Measurements from ENCODE around the gene CAMK1D. TPM values are rescaled to one million over a fixed set of nuclear protein-coding genes. Genes with fewer than 3 reads are reported as not detected.

Gene CAMK1D
- total and polyA plus RNA-seq, 2 donors (not counting 3 experiments of a cell fraction or from before 2014, with no cell fraction given) = 0.37 to 4.2 TPM

- ChIA-PET POLR2A (interaction anchor here (0.6 kb wide), 1 partner anchor 927 kb away, joined by 7 read pairs; no protein-coding TSS in a partner anchor), CTCF (interaction anchor here (0.7 to 1.0 kb wide), 2 partner anchors 59 to 228 kb away, joined by 3 to 7 read pairs; no protein-coding TSS in a partner anchor)
- Histone ChIP-seq H3K27ac (ENCODE audit: insufficient read depth, low read depth, low read length) (no peak overlapping the region), H2AFZ (ENCODE audit: low read depth, low read length) (no peak overlapping the region), H3K4me3 (replicated peaks in 1 of 3; ENCODE audit: insufficient read depth in 1 of 3, low read depth in 1 of 3, low read length in 3 of 3) (no peak overlapping the region), H3K9ac (replicated peaks; ENCODE audit: extremely low read depth, insufficient read depth, low read length) (no peak overlapping the region), H3K27me3 (ENCODE audit: control insufficient read depth in 2 of 2, insufficient read depth in 2 of 2, low read length in 2 of 2) (no peaks in the 10 kb centered on the region), H3K9me1 (replicated peaks; ENCODE audit: control insufficient read depth, extremely low read depth, insufficient read depth, low read length) (no peaks in the 10 kb centered on the region), H4K20me1 (replicated peaks; ENCODE audit: control insufficient read depth, extremely low read depth, insufficient read depth, low read length) (no peaks in the 10 kb centered on the region), H3K79me2 (ENCODE audit: control insufficient read depth, insufficient read depth, low read length) (no peaks in the 10 kb centered on the region), H3K4me1 (ENCODE audit: control insufficient read depth, extremely low read depth, insufficient read depth, low read length) (no peaks in the 10 kb centered on the region), H3K36me3 (ENCODE audit: control insufficient read depth in 2 of 2, extremely low read depth in 1 of 2, insufficient read depth in 2 of 2, low read length in 2 of 2) (no peaks in the 10 kb centered on the region), H3K9me3 (replicated peaks; ENCODE audit: control insufficient read depth, insufficient read depth, low read length) (no peaks in the 10 kb centered on the region), H3K4me2 (ENCODE audit: insufficient read depth, low read length) (no peak overlapping the region)
- DNase-seq (ENCODE audit: low read depth, low spot score) (no peak), FAIRE-seq (no peak)
- dilution Hi-C loops (cut with MboI; ENCODE audit: extremely low pct_ligation_motif_present, low sequenced_read_pairs) = no loop called here
- intact Hi-C loops (cut with micrococcal nuclease) = no loop called here
- TF ChIP-seq EZH2 (IDR thresholded peaks at IDR 0.05; ENCODE audit: borderline replicate concordance, low read depth, low read length, severe bottlenecking) = no peak
- no peak for TF ChIP-seq JUN (IDR thresholded peaks at IDR 0.05; ENCODE audit: borderline replicate concordance, insufficient read depth, insufficient read length, low read depth)
- no peak for TF ChIP-seq CTCF (IDR thresholded peaks at IDR 0.05; ENCODE audit: extremely low read depth in 1 of 2, insufficient read depth in 1 of 2, low read depth in 1 of 2, low read length in 2 of 2)
- no peak for TF ChIP-seq POLR2AphosphoS5 (IDR thresholded peaks at IDR 0.05; ENCODE audit: insufficient read depth, low read depth, low read length)
- TF ChIP-seq POLR2A (IDR thresholded peaks at IDR 0.05; ENCODE audit: low read depth, low read length) = no peak
- TF ChIP-seq FOS (IDR thresholded peaks at IDR 0.05; ENCODE audit: borderline replicate concordance, insufficient read depth, low read length) = no peak
- TF ChIP-seq MYC (IDR thresholded peaks at IDR 0.05; ENCODE audit: low read depth, low read length) = no peak
- no peak for TF ChIP-seq MAX (IDR thresholded peaks at IDR 0.05; ENCODE audit: insufficient read depth, insufficient read length)
- TF ChIP-seq GATA2 (IDR thresholded peaks at IDR 0.05; ENCODE audit: insufficient read depth, insufficient read length, low read depth, low read length) = no peak
- BruUV-seq (replicated peaks) = no TSS peak
These were observed 79.2 kb downstream of the CAMK1D start for GRCh38 chr10:12428447-12429135.

All from endothelial cell of umbilical vein (primary cell).